LNCAP (cell line): Measurements from ENCODE around the gene VAV3.

Experiments used
- TF ChIP-seq, protein P1 (sequence below): fragments of 450-650 bp; IDR thresholded peaks from 2 replicates; pipeline ENCODE4 v1.5.1; 2017; ENCODE audit warnings: mild to moderate bottlenecking

Gene VAV3, protein sequence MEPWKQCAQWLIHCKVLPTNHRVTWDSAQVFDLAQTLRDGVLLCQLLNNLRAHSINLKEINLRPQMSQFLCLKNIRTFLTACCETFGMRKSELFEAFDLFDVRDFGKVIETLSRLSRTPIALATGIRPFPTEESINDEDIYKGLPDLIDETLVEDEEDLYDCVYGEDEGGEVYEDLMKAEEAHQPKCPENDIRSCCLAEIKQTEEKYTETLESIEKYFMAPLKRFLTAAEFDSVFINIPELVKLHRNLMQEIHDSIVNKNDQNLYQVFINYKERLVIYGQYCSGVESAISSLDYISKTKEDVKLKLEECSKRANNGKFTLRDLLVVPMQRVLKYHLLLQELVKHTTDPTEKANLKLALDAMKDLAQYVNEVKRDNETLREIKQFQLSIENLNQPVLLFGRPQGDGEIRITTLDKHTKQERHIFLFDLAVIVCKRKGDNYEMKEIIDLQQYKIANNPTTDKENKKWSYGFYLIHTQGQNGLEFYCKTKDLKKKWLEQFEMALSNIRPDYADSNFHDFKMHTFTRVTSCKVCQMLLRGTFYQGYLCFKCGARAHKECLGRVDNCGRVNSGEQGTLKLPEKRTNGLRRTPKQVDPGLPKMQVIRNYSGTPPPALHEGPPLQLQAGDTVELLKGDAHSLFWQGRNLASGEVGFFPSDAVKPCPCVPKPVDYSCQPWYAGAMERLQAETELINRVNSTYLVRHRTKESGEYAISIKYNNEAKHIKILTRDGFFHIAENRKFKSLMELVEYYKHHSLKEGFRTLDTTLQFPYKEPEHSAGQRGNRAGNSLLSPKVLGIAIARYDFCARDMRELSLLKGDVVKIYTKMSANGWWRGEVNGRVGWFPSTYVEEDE

DNA sequence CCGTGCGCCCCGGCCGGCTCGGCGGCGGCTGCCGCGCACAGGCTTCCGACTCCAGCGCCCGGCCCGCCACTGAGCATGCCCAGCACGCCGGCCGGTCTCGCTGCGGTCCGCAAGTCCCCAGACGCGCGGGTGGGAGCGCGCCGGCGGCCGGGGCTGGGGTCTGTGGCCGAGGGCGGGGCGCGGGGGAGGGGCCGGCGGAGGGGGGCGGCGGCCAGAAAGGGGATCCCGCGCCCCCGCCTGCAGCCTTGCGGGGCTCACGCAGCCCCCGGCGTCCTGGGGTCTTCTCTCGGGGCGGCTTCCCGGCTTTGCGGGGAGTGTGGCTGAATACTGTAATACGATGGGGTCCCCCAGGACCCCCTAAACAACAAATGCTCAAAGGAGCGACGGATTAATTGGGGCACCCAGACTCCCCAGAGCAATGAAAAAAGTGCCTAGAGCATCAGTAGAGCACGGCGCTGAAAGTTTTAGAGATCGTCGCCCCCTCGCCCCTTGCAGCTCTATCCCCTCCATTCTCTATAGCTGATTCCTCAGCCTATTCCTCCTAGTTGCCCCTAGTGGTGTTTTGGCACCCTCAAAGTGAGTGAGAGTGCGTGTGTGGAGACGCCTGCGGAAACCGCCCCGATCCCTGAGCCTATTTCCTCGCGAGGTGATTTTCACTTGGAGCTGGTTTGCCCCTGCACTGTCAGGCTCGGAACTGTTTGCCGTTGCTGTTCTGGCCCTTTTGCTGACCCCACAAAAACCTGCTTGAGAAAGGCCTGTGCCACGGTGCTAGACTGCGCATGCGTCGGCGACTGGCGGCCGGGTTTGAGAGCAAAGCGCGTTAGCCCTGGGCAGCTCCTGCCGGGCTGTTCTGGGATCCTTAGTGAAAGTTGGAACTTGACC, at the start of gene VAV3:
TSS of gene VAV3 (minus strand) at position 71 of the 882 bp plus-strand sequence. CDS start 311 bp downstream, outside the sequence.
- TF ChIP-seq, protein P1, sequence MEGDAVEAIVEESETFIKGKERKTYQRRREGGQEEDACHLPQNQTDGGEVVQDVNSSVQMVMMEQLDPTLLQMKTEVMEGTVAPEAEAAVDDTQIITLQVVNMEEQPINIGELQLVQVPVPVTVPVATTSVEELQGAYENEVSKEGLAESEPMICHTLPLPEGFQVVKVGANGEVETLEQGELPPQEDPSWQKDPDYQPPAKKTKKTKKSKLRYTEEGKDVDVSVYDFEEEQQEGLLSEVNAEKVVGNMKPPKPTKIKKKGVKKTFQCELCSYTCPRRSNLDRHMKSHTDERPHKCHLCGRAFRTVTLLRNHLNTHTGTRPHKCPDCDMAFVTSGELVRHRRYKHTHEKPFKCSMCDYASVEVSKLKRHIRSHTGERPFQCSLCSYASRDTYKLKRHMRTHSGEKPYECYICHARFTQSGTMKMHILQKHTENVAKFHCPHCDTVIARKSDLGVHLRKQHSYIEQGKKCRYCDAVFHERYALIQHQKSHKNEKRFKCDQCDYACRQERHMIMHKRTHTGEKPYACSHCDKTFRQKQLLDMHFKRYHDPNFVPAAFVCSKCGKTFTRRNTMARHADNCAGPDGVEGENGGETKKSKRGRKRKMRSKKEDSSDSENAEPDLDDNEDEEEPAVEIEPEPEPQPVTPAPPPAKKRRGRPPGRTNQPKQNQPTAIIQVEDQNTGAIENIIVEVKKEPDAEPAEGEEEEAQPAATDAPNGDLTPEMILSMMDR: no peak

DNA sequence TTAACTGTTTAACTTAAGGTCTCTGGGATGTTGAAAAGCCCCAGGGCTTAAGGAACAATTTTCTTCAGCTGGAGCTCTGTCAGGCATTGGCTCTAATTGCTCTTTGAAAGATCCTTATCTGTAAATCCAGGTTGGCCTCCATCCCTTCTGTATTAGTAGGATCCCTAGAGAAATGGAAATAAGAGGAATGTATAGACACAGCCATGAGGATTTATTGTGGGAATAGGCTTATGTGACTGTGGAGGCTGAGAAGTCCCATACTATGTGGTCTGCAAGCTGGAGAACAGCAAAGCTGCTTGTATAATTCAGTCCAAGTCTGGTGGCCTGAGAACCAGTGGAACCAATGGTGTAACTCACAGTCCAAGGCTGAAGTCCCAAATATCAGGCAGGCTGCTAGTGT, 47.6 kb upstream of the VAV3 start:
- TF ChIP-seq, protein P1: no peak

DNA sequence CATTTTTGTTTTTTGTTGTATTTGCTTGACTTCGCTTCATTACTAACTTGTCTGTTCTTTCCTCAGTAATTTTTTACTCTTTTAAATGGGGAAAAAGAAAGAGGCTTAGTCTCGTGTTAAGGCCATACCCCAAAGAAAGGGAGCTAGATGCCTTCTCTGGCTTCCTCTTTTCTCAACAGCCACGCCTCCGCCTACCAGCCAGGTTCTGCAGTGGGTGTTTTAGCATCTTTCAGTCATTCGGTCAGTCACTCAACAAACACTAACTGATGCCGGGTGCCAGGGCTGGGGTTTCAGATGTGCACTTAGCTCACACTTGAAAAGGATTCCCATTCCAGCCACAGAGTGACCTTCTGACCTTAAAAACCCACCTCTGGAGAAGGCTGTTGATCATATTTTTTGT, 46.3 kb upstream of the VAV3 start:
- TF ChIP-seq, protein P1: no peak

DNA sequence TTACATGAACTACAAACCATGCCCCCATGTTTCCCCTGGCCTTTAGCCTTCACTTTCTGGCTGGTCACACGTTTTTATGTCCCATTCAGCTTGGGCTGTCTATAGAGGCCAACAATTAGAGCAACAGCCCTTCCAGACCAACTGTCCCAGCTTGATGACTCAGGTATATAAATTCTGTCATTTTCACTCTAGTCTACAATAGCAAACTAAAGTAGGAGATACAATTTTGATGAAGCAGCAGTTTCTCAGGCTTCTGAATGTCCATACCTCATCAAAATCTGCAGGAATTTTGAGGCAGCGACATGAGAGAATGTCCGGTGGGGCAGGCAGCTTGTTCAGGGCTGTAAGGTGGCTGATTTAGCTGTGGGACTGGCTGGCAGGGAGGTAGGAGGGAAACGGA, 45.6 kb upstream of the VAV3 start:
- TF ChIP-seq, protein P1: no peak

DNA sequence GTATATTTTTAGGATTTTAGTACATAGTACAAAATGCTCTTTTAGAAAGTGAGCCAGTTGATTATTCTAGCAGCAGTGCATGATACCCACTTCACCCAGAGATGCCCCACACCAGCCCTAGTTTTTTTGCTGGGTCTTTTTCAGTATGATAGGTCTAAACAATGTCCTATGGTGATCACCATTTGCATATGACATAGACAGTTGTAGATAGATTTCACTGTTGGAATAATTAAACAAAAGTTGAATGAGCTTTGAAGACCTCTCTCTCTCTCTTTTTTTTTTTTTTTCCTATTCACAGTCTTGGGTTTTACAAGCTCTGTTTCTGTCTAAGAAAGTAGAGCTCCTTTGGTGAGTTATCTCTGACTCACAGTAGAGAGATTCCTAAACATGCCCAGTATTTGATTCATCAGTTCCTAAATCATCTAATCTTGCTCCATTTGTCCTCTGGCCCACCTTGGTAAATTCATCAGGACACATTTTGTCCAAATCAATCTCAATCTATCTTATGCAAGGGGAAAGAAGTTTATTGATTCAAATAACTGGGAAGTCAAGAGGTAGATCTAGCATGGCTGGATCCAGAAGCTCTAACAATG, 44.7 kb upstream of the VAV3 start:
- TF ChIP-seq, protein P1: no peak

DNA sequence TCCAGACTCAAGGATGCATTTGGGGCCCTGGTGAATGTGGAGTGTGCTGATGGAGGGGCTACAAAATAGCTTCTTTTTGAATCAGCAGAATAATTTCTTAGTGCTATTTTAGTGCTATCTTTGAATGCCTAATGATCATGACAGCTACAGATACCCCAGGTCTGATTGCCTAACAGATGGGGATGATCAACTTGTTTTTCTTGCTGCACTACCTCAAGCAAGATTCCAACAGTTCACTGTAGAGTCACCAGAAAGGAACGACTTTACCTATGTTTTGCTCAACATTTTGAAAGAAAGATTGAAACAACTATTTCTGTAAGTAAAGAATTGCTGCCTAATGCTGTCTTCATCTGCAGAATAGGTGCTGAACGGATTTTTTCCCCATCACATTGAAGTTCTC, 42.6 kb upstream of the VAV3 start:
- TF ChIP-seq, protein P1: no peak

DNA sequence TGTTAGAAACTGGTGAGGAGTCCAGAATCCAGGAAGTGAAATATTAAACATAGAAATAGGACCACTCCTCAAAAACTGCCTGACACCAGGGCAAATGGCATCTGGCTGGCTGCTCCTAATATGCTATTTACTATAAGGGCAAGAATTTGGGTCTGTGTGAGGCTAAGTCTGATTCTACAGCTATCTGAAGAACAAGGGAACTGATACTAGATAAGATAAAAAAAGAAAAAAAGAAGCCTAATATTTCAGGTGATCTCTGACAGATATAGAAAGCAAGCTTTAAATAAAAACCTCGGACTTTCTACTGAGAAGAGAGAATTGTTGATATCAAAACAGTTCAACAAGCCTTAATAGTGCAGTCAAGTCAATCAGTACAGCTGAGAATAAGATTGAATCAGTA, 42.1 kb upstream of the VAV3 start:
- TF ChIP-seq, protein P1: no peak
